ENCODE measurements around the gene APRT. TPM values are rescaled to one million over a fixed set of nuclear protein-coding genes. Genes with fewer than 3 reads are reported as not detected.
A peak's percentile ranks its signal among the peaks of the same experiment; 100 is the strongest.

APRT gene
- total RNA-seq, 6 donors from 2014 or later, result 76.5 to 147 (median 124) TPM

GRCh38 chr16:88769617-88770460 is 41.9 kb downstream of the APRT start:
- H3K27ac ChIP-seq, result peak overlapping the region; percentile 76 to 86 (median 82)
- peak overlapping the region in 3 of 4 donors; percentile 21 to 40 (median 34) for H3K4me3 ChIP-seq
- no peak for TF ChIP-seq EP300 (IDR thresholded peaks at IDR 0.05)
- peak in 1 of 2 donors; percentile 54 for TF ChIP-seq POLR2AphosphoS5 (IDR thresholded peaks at IDR 0.05)
- TF ChIP-seq CTCF (IDR thresholded peaks at IDR 0.05), result no peak
- H3K27me3 ChIP-seq, result no peaks in the 10 kb centered on the region
- 17 to 38% methylated on average over 2 to 21 of the region's 30 CpGs for WGBS, 2 donors
- ATAC-seq (ENCODE audit: low FRiP score in 2 of 2) (peak in 1 of 2 donors; percentile 70), DNase-seq (peak; percentile 82)
- H3K9me3 ChIP-seq, result no peaks in the 10 kb centered on the region
- H3K4me1 ChIP-seq, result peaks cover 92 to 96% (median 93%) of the 10 kb centered on the region in 4 donors
- peaks cover 0 to 6% (median 0%) of the 10 kb centered on the region in 4 donors for H3K36me3 ChIP-seq

GRCh38 chr16:88768071-88768783 is 43.5 kb downstream of the APRT start:
- peak; percentile 51 to 57 for TF ChIP-seq POLR2AphosphoS5 (IDR thresholded peaks at IDR 0.05)
- TF ChIP-seq EP300 (IDR thresholded peaks at IDR 0.05), result peak in 1 of 4 donors; percentile 27
- TF ChIP-seq CTCF (IDR thresholded peaks at IDR 0.05), result no peak
- no peak for TF ChIP-seq POLR2A (IDR thresholded peaks at IDR 0.05)
- H3K4me1 ChIP-seq, result peaks cover 85 to 96% (median 92%) of the 10 kb centered on the region in 4 donors
- peaks cover 0 to 16% (median 0%) of the 10 kb centered on the region in 4 donors for H3K36me3 ChIP-seq
- DNase-seq (peak; percentile 91 to 95), ATAC-seq (ENCODE audit: low FRiP score in 2 of 2) (peak; percentile 9 to 62)
- H3K9me3 ChIP-seq, result no peaks in the 10 kb centered on the region
- no peaks in the 10 kb centered on the region for H3K27me3 ChIP-seq
- H3K27ac ChIP-seq, result peak overlapping the region; percentile 71 to 86 (median 82)
- 29% methylated on average over 11 to 21 of the region's 24 CpGs for WGBS, 2 donors
- peak overlapping the region in 2 of 4 donors; percentile 8 to 23 for H3K4me3 ChIP-seq

- 60 to 78% methylated on average over 7 to 11 of the region's 12 CpGs for WGBS, 2 donors
- DNase-seq, result no peak
- no peak for ATAC-seq (ENCODE audit: low FRiP score in 2 of 2)
- TF ChIP-seq POLR2A (IDR thresholded peaks at IDR 0.05) (no peak), POLR2AphosphoS5 (IDR thresholded peaks at IDR 0.05) (no peak), CTCF (IDR thresholded peaks at IDR 0.05) (no peak), EP300 (IDR thresholded peaks at IDR 0.05) (no peak)
- H3K27ac ChIP-seq, result peak overlapping the region; percentile 71 to 86 (median 82)
- peaks cover 0 to 22% (median 0%) of the 10 kb centered on the region in 4 donors for H3K36me3 ChIP-seq
- H3K9me3 ChIP-seq, result no peaks in the 10 kb centered on the region
- no peak overlapping the region for H3K4me3 ChIP-seq
- no peaks in the 10 kb centered on the region for H3K27me3 ChIP-seq
- H3K4me1 ChIP-seq, result peaks cover 85 to 96% (median 92%) of the 10 kb centered on the region in 4 donors
These were observed 44.1 kb downstream of the APRT start for GRCh38 chr16:88767546-88768070.

- Histone ChIP-seq H3K27ac (peak overlapping the region; percentile 3 to 84 (median 75)), H3K9me3 (no peaks in the 10 kb centered on the region), H3K27me3 (no peaks in the 10 kb centered on the region), H3K4me1 (peaks cover 85 to 96% (median 93%) of the 10 kb centered on the region in 4 donors), H3K36me3 (peaks cover 0 to 23% (median 0%) of the 10 kb centered on the region in 4 donors), H3K4me3 (no peak overlapping the region)
- ATAC-seq (ENCODE audit: low FRiP score in 2 of 2), result no peak
- 80 to 82% methylated on average over 11 of the region's 11 CpGs for whole genome bisulfite sequencing, 2 donors
- peak in 1 of 2 donors; percentile 9 for DNase-seq
- no peak for TF ChIP-seq POLR2A (IDR thresholded peaks at IDR 0.05)
- no peak for TF ChIP-seq CTCF (IDR thresholded peaks at IDR 0.05)
- peak in 1 of 4 donors; percentile 17 for TF ChIP-seq EP300 (IDR thresholded peaks at IDR 0.05)
- TF ChIP-seq POLR2AphosphoS5 (IDR thresholded peaks at IDR 0.05), result no peak
These were observed 44.8 kb downstream of the APRT start for GRCh38 chr16:88766975-88767374.
